Psoas muscle (tissue), 8 donors: ENCODE results near the gene HTR1A. TPM values are rescaled to one million over a fixed set of nuclear protein-coding genes. Genes with fewer than 3 reads are reported as not detected.
A peak's percentile ranks its signal among the peaks of the same experiment; 100 is the strongest.

Experiments used
- ATAC-seq, 4 donors: fragments of 200-7000 bp; cut with Tn5 transposase; one replicate each; pipeline ENCODE4 v1.9.1; 2020; ENCODE audit warnings: moderate library complexity in 3 of 4, mild to moderate bottlenecking in 2 of 4
- DNase-seq, 2 donors: peaks; one replicate each; pipeline ENCODE4 v3.0.0-alpha.2; 2020
- H3K27ac ChIP-seq: fragments of 200-600 bp; one replicate; pipeline ENCODE4 v1.8.0; 2022
- H3K27me3 ChIP-seq, 3 donors: fragments of 200-600 bp in 1 of 3; one replicate each; pipeline versions ENCODE4 v1.6.1 to v1.8.0; 2013 to 2022; ENCODE audit warnings: low read length in 2 of 3, mild to moderate bottlenecking in 2 of 3, moderate library complexity in 1 of 3; ENCODE audit not compliant: insufficient read depth in 3 of 3
- H3K36me3 ChIP-seq, 2 donors: fragments of 200-600 bp in 1 of 2; one replicate each; pipeline versions ENCODE4 v1.6.1 to v1.8.0; 2013 to 2022; ENCODE audit warnings: low read depth in 1 of 2, mild to moderate bottlenecking in 1 of 2, moderate library complexity in 1 of 2; ENCODE audit not compliant: insufficient read depth in 1 of 2
- H3K4me1 ChIP-seq: fragments of 200-600 bp; one replicate; pipeline ENCODE4 v1.8.0; 2022
- H3K4me3 ChIP-seq: fragments of 200-600 bp; one replicate; pipeline ENCODE4 v1.8.0; 2022; ENCODE audit warnings: mild to moderate bottlenecking
- H3K9me3 ChIP-seq: fragments of 200-600 bp; one replicate; pipeline ENCODE4 v1.8.0; 2022
- CTCF ChIP-seq: fragments of 200-600 bp; IDR thresholded peaks from one replicate; pipeline ENCODE4 v1.8.0; 2022; ENCODE audit warnings: antibody characterized with exemption
- WGBS, 3 donors: extraction: QIAGEN DNeasy Blood & Tissue Kit; methylation state at CpG; one replicate each; pipeline versions ENCODE4 v1.1.6 to v1.1.7; 2013; 5-methylcytosine and 5-hydroxymethylcytosine counted together
- intact Hi-C, 2 donors: fragments of 100-400 bp; cut with DNase I; formaldehyde crosslinking; loops; one replicate each; pipeline versions ENCODE4 v1.11.0 to v1.14.2; 2022
- long read RNA-seq, 2 donors: library from polyadenylated mRNA; unstranded; transcript quantifications; one replicate each; pipeline ENCODE4 v2.0.0, GENCODE V29; 2021
- polyA plus RNA-seq, 3 donors: library from polyadenylated mRNA; stranded (reverse); fragments of 200-250 nt; gene quantifications; one replicate each; pipeline ENCODE4 v1.2.3, GENCODE V29; 2013
- total RNA-seq, 4 donors: library from RNA; stranded (reverse); fragmentation: NEBNext Ultra II Directional in 2 of 4; extraction: Animal tissue kit (Norgen Biotek cat#: 25700) in 2 of 4; gene quantifications; one replicate each; pipeline versions ENCODE4 v1.2.1 to v1.2.4, GENCODE V29; 2021 to 2023
- donor health status: healthy with polysubstance abuse.
- donor health status: DM: no; HTN: no; CAD: no; lungs with moderate emphysema.
- donor health status: Bipolar disorder and iron deficiency.
- donor health status: healthy.
- donor health status: DM: yes; HTN: yes; CAD: no.
- donor health status: DM: no; HTN: no; CAD: no.
- donor health status: DM: no; HTN: no; CAD: no.
- donor health status: DM: yes; HTN: yes; CAD: no.

Gene HTR1A
- total RNA-seq (not detected), polyA plus RNA-seq (not detected)
- long read RNA-seq, donor 1 = 0 reads
- long read RNA-seq, donor 2 = 0 reads

GRCh38 chr5:63962279-63962678 is at the start of gene HTR1A:
TSS of gene HTR1A (minus strand) at chr5:63962445. CDS start at chr5:63961719, 726 bp downstream.
- no peak within 1 kb of the TSS for H3K27ac ChIP-seq
- peaks cover 0 to 39% (median 15%) of the 10 kb centered on the region in 3 donors for H3K27me3 ChIP-seq
- H3K4me3 ChIP-seq = no peak within 1 kb of the TSS
- no peak for TF ChIP-seq CTCF
- ATAC-seq = no peak
- no peaks in the 10 kb centered on the region for H3K36me3 ChIP-seq
- intact Hi-C loops = no loop called here
- 5 to 6% (median 5%) methylated on average over 9 of the region's 9 CpGs for WGBS, 3 donors
- H3K4me1 ChIP-seq = no peaks in the 10 kb centered on the region
- no peak for DNase-seq
- H3K9me3 ChIP-seq = no peaks in the 10 kb centered on the region

GRCh38 chr5:64003966-64004365 is 41.7 kb upstream of the HTR1A start:
- H3K27ac ChIP-seq = no peak overlapping the region
- no peak for ATAC-seq
- peaks cover 3% of the 10 kb centered on the region for H3K4me1 ChIP-seq
- H3K4me3 ChIP-seq = no peak overlapping the region
- no peaks in the 10 kb centered on the region for H3K27me3 ChIP-seq
- no peak for DNase-seq
- intact Hi-C loops = loop anchor here in 1 of 2 donors (10.0 kb wide), 1 partner anchor 1689 kb away; no protein-coding TSS in a partner anchor
- WGBS, 3 donors = 36 to 61% (median 38%) methylated on average over 3 of the region's 3 CpGs
- H3K36me3 ChIP-seq = no peaks in the 10 kb centered on the region
- H3K9me3 ChIP-seq = no peaks in the 10 kb centered on the region
- TF ChIP-seq CTCF = no peak

GRCh38 chr5:64000096-64000495 is 37.9 kb upstream of the HTR1A start:
- H3K36me3 ChIP-seq = no peaks in the 10 kb centered on the region
- H3K27me3 ChIP-seq = no peaks in the 10 kb centered on the region
- intact Hi-C loops = loop anchor here in 1 of 2 donors (10.0 kb wide), 1 partner anchor 1685 kb away; no protein-coding TSS in a partner anchor
- H3K4me3 ChIP-seq = no peak overlapping the region
- no peaks in the 10 kb centered on the region for H3K9me3 ChIP-seq
- ATAC-seq = peak; percentile 84 to 99 (median 86)
- H3K4me1 ChIP-seq = peaks cover 3% of the 10 kb centered on the region
- no peak for TF ChIP-seq CTCF
- DNase-seq = no peak
- no peak overlapping the region for H3K27ac ChIP-seq

- ATAC-seq (no peak), DNase-seq (no peak)
- Histone ChIP-seq H3K27me3 (no peaks in the 10 kb centered on the region), H3K4me3 (no peak overlapping the region), H3K4me1 (no peaks in the 10 kb centered on the region), H3K9me3 (no peaks in the 10 kb centered on the region), H3K27ac (no peak overlapping the region), H3K36me3 (no peaks in the 10 kb centered on the region)
- intact Hi-C loops = no loop called here
- no peak for TF ChIP-seq CTCF
Measured at GRCh38 chr5:63987053-63987452, 24.8 kb upstream of the HTR1A start.

- Histone ChIP-seq H3K36me3 (no peaks in the 10 kb centered on the region), H3K4me3 (no peak overlapping the region), H3K27me3 (no peaks in the 10 kb centered on the region), H3K27ac (no peak overlapping the region), H3K4me1 (no peaks in the 10 kb centered on the region), H3K9me3 (peaks cover 2% of the 10 kb centered on the region)
- 37 to 54% (median 48%) methylated on average over 2 of the region's 2 CpGs for WGBS, 3 donors
- no peak for TF ChIP-seq CTCF
- intact Hi-C loops = no loop called here
- ATAC-seq (no peak), DNase-seq (no peak)
Measured at GRCh38 chr5:63981864-63982263, 19.6 kb upstream of the HTR1A start.
